Hypothalamus (tissue), 51 donors: Measurements from ENCODE around the gene PRSS35.
A peak's percentile ranks its signal among the peaks of the same experiment; 100 is the strongest.
"Not testable (repeated sequence)": the region's sequence is repeated elsewhere in the genome, so short reads cannot be mapped to it uniquely, and the experiment has no call there.

Source experiments
- DNase-seq, 51 donors: peaks; one replicate each; lab custom pipeline; 2025; lab: John Stamatoyannopoulos, UW

PRSS35 gene, protein sequence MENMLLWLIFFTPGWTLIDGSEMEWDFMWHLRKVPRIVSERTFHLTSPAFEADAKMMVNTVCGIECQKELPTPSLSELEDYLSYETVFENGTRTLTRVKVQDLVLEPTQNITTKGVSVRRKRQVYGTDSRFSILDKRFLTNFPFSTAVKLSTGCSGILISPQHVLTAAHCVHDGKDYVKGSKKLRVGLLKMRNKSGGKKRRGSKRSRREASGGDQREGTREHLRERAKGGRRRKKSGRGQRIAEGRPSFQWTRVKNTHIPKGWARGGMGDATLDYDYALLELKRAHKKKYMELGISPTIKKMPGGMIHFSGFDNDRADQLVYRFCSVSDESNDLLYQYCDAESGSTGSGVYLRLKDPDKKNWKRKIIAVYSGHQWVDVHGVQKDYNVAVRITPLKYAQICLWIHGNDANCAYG

DNA sequence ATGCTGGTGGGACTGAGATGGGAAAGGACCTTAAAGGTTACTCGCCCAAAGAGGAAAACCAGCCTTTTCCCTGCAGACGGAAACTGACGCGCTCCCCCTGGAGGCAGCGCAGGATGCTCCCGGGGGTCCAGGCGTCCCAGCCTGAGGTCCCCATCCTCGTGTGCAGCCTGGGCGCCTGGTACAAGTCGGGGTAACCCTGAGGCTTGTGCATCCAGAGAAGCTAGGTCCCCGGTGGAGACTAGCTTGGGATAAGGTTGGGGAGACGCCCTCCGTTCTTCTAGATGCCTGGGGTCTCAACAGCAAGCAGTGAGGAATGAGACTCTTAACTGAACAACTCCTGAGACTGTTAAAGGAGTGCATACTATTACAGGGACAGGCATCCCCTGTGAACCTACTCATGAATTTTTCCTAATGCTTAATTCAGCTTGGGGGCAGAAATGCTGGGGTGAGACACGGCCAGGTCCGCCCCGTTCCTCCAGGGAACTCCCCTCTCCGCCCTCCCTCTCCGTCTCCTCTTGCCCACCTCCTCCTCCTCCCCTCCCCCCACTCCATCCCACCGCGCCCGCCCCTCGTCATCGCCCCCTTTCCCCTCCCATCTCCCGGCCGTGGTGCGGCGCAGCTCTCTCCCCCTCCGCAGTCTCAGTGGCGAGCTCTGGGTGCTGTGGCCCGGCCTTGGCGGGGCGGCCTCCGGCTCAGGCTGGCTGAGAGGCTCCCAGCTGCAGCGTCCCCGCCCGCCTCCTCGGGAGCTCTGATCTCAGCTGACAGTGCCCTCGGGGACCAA is at the start of gene PRSS35:
Gene PRSS35 (plus strand): TSS at position 634 of the 781 bp plus-strand sequence. CDS start 10,908 bp downstream, outside the sequence.
- peak in 44 of 51 donors; percentile 3 to 68 (median 34) for DNase-seq

DNA sequence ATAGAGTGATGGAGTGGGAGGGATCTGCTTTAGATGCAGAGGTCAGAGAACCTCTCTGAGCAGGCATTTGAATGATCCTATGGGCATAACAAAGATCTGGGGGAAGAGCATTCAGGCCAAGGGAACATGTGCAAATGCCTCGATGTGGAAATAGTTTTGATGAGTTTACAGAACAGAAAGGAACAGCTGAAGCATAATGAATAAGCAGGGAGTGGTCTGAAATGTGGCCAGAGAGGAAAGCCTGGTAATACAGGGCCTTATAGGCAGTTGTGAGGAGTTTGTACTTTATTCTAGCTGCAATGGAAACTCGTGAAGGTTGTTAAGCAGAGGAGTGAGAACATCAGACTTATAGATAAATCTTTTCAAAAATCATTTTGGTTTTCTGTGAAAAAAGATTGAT is 48.4 kb upstream of the PRSS35 start:
- DNase-seq: no peak

DNA sequence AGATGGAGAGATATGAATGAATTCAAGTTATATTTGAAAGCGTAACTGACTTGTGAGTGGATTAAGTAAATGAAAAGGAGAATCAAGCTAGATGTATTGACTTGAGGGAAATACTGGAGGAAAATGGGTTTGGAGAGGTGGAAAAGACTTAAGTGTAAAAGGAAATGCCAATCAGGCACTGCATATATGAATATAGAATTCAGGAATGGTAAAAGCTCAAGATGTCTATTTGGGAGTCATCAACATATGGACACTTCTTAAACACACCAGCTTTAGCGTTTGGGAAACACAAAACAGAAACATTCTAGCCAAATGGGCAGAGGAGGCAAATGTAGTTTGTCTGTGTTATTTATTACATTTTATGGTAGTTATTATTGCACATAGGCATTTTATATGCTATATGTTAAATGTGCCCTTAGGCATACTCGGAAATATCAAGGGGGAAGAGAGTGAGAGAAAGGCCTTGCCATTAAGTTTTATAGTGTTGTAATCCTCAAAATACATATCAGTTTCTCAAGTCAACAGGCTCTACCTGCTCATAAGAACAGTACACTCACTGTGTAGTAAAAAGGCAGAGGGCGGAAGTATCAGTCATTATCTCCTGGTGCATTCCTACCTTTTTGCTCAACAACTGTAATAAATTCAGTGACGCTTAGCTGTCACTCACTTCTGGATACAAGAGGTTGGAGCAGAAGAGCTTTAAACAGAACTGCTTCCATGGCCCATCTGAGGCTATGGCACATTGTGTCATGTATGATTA is 47.8 kb upstream of the PRSS35 start:
- no peak for DNase-seq

DNA sequence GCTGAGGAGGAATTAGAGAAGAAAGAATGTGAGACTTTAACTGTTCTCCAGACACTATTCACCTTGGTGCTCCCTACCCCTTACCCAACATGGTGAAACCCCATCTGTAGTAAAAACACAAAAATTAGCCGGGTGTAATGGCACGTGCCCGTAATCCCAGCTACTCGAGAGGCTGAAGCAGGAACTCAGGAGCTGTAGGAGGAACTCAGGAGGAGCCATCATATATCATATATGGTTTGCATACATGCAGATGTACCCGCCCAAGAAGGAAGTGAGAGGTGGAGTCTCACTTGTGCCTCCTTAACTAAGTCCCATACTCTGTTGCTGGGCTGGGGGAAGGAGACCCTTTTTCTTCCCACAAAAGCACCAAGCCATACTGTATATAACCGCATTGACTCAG is 46.0 kb upstream of the PRSS35 start:
- no peak for DNase-seq

DNA sequence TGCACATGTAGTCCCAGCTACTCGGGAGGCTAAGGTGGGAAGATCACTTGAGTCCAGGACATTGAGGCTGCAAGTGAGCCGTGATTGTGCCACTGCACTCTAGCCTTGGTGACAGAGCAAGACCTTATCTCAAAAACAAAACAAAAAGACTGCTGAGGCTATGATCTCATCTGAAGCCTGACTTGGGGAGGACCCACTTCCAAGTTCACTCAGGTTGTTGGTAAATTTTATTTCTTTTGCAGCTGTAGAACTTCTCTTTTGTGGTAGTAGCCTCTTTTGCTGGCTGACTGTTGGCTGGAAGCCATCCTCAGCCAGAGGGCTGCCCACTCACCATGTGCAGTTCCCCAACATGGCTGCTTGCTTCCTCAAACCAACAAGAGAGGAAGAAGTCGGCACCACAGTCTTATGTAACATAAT is 44.7 kb upstream of the PRSS35 start:
- DNase-seq: peak in 20 of 51 donors; percentile 0 to 41 (median 5)

DNA sequence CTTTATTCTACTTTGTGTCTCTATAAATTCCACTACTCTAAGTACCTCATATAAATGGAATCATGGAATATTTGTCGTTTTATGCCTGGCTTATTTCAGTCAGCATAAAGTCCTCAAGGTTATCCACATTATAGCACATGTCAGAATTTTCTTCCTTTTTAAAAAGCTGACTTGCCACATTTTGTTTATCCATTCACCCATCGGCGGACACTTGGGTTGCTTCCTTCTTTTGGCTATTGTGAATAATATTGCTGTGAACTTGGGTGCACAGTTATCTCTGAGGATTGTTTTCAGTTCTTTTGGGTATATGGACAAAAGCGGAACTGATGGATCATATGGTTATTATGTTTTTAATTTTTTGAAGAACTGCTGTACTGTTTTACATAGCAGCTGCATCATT is 42.3 kb upstream of the PRSS35 start:
- DNase-seq: no peak

DNA sequence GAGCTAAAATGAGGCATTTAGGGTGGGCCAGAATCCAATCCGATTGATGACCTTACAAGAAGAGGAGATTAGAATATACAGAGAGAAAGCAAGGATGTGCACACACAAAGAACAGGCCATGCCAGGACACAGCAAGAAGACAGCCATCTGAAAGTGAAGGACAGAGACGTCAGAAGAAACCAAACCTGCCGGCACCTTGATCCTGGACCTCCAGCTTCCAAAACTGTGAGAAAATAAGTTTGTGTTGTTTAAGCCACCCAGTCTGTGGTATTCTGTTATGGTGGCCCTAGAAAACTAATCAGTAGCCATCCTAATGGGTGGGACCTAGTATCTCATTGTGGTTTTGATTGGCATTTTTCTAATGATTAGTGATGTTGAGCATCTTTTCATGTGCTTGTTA is 41.7 kb upstream of the PRSS35 start:
- DNase-seq: no peak

DNA sequence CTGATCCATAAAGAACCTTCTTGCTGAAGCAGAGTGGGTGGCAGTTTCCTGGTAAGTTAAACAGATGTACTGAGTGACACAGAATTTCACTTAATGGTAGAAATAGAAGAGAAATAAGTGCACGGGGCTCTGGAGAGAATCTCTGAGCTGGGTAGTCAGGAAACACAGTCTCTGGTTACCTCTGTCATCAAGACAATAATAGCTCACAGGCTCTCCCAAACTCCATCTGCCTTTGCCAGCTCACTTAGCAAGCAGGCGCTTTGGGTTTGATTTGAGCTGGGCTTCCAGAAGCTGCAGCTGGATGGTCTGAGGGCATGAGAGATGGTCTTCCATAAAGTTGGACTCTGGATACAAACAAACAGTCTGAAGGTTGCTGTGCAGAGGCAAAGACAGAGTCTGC is 39.6 kb upstream of the PRSS35 start:
- DNase-seq: no peak

DNA sequence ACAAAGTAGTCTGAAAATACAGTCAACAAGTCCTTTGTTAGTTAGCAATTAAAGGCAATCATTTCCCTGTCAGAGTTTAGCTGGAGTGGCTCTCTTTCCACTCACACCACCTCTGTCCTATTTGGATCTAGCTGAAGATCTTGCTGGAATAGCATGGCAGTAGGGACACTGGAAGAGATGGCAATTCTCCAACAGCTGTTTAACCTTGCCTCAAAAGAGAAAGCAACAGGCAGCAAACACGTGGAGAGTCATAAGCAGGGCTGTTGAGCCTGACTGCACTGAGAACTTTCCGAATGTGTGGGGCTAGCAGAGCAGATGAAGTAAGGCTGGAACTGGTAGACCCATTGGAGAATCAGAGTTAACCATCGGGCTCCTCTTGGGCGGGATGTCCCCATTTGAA is 38.0 kb upstream of the PRSS35 start:
- DNase-seq: peak in 3 of 51 donors; percentile 1 to 18 (median 5)

DNA sequence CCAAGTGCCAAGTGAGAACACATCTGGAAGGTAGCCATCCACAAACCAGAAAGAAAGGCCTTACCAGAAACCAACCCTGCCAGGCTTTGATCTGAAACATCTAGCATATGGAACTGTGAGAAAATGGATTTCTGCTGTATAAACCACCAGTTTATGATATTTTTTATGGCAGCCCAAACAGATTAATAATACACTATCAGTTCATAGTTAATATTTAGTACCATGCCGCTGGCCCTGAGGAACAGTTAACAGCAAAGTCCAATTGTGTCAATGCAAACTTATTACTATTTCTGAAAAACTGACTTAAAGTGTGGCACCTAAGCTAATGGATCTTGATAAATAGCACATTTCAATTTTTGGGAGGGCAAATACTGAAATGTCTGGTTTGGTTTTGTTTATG is 35.4 kb upstream of the PRSS35 start:
- DNase-seq: no peak

DNA sequence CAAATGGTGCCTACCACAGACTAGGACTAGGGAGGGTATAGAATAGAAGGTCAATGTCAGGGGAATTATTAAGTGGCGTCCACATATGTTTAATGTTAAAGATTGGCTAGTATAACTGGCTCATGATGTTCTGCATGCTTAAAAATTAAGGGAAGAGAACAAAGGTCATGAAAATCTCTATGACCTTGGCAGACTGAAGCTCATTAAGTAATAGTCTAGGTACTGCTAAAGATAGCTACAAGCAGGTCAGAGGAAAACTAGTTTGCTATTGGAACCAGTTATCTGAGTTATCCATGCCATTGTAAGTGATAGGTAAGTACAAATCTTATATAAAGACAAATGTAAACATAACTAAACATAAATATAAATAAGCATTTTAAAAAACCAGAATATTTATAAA is 32.9 kb upstream of the PRSS35 start:
- no peak for DNase-seq

DNA sequence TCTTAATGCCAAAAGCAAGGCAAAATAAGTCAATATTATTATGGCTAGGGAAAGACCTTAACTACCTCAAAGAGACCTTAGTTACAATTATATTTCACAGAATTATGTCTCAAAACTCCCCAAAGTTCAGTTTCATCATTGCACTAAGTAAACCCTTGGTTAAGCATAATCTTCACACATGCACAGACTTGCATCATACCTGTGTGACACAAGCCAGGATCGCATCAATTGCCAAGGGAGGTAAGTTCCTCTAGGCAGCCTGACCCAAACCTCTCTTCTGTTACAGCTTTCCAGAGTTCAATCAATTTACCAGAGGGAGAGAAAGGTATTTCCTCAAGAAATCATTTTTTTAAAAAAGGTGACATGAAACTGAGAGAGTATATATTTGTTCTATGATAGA is 31.9 kb upstream of the PRSS35 start:
- no peak for DNase-seq

DNA sequence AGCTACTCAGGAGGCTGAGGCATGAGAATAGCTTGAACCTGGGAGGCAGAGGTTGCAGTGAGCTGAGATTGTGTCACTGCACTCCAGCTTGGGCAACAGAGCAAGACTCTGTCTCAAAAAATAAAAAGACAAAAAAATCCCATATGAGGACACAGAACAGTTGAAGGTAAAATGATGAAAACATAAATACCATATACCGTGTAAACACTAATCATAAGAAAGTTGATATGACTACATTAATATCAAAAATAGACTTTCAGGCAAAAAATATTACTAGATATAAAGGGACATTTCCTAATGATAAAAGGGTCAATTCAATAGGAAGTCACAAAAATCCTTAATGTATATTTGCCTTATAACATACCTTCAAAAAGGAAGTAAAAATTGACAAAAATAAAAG is 30.4 kb upstream of the PRSS35 start:
- not testable (repeated sequence) for DNase-seq

DNA sequence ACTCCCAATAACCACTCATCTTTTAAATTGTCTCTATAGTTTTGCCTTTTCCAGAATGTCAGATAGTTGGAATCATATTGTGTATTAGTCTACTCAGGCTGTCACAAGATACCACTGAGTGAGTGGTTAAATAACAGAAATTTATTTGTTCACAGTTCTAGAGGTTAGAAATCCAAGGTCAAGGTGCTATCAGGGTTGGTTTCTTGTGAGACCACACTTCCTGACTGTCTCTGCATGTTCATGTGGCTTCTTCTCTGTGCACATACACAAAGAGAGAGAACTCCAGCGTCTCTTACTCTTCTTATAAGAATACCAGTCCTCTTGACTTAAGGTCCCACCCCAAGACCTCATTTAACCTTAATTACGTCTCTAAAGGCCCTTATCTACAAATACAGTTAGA is 23.9 kb upstream of the PRSS35 start:
- no peak for DNase-seq

DNA sequence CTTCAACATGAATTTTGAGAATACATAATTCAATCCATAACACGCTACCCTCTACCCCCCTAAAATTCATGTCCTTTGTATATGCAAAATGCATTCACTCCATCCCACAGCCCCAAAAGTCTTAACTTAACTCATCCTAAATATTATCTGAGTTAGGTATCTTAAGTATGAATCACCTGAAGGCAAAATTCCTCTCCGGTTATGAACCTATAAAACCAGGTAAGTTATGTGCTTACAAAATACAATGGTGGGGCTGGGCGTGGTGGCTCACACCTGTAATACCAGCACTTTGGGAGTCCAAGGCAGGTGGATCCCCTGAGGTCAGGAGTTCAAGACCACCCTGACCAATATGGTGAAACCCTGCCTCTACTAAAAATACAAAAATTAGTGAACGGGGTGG is 23.5 kb upstream of the PRSS35 start:
- no peak for DNase-seq

DNA sequence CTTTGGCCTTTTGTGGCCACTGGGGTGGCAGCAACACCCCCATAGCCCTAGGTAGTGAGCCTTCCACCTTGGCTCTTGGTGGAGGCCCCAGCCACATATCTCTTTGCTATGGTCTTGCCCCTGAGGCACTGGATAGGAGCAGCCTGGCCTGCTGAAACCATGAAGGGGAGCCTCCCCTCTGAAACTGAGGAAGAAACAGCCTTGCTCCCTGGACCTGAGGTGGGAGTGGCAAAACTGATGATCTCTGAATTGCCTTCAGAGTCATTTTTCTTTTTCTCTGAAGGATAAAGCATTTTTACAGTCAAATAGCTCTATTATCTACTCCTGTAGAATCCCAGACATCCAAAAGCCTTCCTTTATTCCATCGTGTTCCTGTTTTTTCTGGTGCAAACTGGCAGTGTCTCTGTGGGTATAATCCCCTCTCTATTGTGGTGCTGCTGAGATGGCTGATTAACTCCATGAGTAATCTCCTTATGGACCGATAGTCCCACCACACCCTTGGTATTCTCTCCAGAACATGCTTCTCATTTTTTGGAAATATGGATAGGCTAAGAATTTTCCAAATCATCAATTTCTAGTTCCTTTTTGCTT is 22.0 kb upstream of the PRSS35 start:
- no peak for DNase-seq

DNA sequence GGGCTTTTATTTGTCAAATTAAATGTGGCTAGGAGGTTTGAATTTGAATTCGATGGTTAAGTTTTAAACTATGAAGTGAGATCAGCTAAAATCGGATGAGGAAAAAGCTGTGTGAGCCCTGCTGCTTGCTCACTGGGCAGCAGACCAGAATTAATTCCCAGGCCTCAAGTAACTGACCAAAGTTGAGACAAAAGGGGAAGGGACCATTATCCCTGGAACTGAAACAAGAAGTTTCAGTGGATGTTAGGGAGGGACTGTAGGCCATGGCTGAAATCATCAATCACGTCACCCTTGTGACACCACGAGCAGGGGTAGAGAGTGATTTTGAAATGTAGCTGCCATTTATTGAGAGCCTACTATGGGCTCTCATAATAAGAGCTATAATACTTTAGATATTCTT is 7.0 kb upstream of the PRSS35 start:
- DNase-seq: no peak

DNA sequence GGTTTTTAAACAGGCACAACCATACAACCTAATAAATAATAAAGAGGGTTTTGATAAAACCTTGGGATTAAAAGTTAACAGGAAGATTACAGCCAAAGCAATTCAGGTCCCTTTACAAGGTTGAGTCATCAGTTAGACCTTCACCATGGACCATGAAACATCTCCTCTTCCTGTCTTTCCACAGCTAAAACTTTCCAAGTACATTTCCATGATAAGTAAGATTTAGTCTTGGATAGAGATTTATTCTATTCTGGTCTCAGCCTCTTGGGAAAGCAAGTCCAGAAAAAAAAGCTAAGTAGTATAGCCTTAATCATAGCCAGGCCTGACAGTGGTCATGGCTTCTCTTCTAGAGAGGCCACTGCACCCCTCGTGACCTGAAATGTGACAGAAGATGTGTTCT is 2.9 kb upstream of the PRSS35 start:
- no peak for DNase-seq

DNA sequence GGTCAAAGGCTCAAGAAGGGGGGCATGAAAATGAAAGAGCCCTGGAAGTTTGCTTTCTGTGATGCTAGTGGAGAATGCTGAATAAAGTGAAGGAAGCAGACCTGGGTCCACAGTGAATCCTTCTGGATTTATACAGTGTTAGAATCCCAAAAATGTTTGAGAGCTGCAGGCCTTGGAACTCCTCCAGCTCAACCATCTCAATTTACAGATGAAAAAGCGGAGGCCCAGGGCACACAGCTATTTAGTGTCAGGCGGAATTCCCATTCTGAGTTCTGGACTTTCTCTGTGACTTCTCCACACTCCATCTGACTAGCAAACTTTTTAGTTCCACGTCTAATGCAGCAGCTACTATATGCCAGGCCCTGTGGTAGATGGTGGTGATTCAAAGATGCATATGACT is 1.5 kb upstream of the PRSS35 start:
- DNase-seq: no peak

DNA sequence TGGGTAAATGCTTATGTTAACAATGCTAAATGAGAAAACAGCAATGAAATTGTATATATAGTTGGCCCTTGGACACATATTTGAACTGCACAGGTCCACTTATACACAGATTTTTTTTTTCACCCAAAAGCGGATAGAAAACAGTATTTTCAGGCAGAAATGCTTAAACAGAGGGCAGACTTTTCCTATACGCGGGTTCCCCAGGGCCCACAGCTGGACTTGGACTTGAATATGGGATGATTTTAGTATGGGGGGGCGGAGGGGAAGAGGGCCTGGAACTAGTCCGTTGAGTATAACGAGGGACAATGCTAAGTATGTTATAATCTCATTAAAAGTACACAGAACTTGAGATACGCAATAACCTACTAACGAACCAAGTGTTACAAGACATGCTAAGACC is 1.1 kb upstream of the PRSS35 start:
- DNase-seq: no peak

DNA sequence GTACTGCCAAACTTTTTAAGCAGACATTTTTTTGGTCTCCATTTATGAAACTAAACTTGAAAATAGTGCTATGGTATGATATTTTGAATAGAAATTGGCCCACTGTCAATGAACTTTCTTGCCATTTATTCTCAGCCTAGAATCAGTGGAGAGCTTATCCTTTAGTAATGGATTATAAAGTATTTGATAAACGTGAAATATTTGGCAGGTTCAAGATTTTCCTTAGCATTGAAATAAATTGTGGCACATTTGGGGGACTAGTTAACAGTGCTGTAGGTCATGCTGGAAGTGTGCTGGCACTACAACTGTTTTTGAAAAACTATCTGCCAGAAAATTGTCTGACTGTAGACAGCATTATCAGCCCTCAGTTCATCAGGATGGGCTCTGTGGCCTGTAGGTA is 2.1 kb downstream of the PRSS35 start:
- no peak for DNase-seq
